ENCODE data around the gene SLC2A14. TPM values are rescaled to one million over a fixed set of nuclear protein-coding genes. Genes with fewer than 3 reads are reported as not detected.
"Not testable (repeated sequence)": the region's sequence is repeated elsewhere in the genome, so short reads cannot be mapped to it uniquely, and the experiment has no call there.

SLC2A14 gene
- total RNA-seq, 1 donor from 2014 or later: 0.05 TPM

- H3K4me3 Mint-ChIP-seq (ENCODE audit: low read depth); H3K27me3 Mint-ChIP-seq (ENCODE audit: low read depth); H3K27ac Mint-ChIP-seq; H3K36me3 Mint-ChIP-seq (ENCODE audit: low read depth); H3K9me3 Mint-ChIP-seq; DNase-seq (ENCODE audit: low spot score): not testable (repeated sequence)
- peaks cover 14% of the 10 kb centered on the region for H3K4me1 Mint-ChIP-seq (ENCODE audit: low read depth)
- intact Hi-C loops (cut with micrococcal nuclease): loop anchor here (5.0 kb wide), 2 partner anchors 55 to 215 kb away; no protein-coding TSS in a partner anchor
Measured at GRCh38 chr12:7862301-7862700, 10.4 kb downstream of the SLC2A14 start.

DNA sequence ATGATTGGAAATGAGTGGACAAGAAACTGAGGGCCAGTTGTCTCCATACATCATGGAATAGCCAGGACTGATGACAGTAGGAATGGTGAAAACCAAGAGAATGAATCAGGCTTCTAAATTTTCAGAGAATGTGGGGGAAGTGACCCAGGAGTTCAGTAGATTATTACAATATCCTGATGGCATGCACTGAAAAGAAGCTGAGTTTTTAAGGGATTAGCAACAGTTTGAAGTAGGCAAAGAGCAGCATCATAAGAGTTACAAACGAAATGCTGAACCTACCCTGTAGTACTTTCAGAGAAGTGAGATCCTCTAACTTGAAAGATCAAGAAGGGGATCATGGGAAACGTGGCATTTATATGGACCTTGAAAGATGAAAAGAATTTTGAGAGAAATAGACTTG is 13.2 kb downstream of the SLC2A14 start:
- no peak for DNase-seq (ENCODE audit: low spot score)
- Mint-ChIP-seq H3K9me3 (no peaks in the 10 kb centered on the region), H3K4me3 (ENCODE audit: low read depth) (no peak overlapping the region), H3K36me3 (ENCODE audit: low read depth) (no peaks in the 10 kb centered on the region), H3K27ac (no peak overlapping the region), H3K27me3 (ENCODE audit: low read depth) (no peaks in the 10 kb centered on the region), H3K4me1 (ENCODE audit: low read depth) (peaks cover 14% of the 10 kb centered on the region)
- intact Hi-C loops (cut with micrococcal nuclease): no loop called here

- no peak for DNase-seq (ENCODE audit: low spot score)
- Mint-ChIP-seq H3K27ac (no peak overlapping the region), H3K36me3 (ENCODE audit: low read depth) (no peaks in the 10 kb centered on the region), H3K27me3 (ENCODE audit: low read depth) (peaks cover 5% of the 10 kb centered on the region), H3K4me1 (ENCODE audit: low read depth) (peaks cover 12% of the 10 kb centered on the region), H3K9me3 (no peaks in the 10 kb centered on the region), H3K4me3 (ENCODE audit: low read depth) (no peak overlapping the region)
- intact Hi-C loops (cut with micrococcal nuclease): no loop called here
Measured at GRCh38 chr12:7857971-7858370, 14.7 kb downstream of the SLC2A14 start.

DNA sequence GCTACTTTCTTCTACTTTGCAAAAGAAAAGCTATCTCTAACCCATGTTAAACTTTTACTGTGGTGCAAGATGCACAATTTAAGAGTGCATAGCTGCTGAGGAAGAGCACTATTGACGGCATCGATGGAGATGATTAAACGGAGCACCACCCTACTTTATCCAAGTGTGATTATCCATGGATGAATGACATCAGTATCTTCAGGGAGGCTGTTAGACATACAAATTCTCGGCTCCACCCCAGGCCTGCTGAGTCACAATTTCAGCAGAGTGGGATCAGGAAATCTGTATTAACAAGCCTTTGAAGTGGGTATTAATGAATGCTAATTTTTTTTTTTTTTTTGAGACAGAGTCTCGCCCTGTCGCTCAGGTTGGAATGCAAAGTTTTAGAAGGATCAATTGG is 16.2 kb downstream of the SLC2A14 start:
- intact Hi-C loops (cut with micrococcal nuclease): no loop called here
- no peak for DNase-seq (ENCODE audit: low spot score)
- Mint-ChIP-seq H3K36me3 (ENCODE audit: low read depth) (no peaks in the 10 kb centered on the region), H3K27me3 (ENCODE audit: low read depth) (peaks cover 14% of the 10 kb centered on the region), H3K9me3 (no peaks in the 10 kb centered on the region), H3K4me3 (ENCODE audit: low read depth) (no peak overlapping the region), H3K4me1 (ENCODE audit: low read depth) (peaks cover 12% of the 10 kb centered on the region), H3K27ac (no peak overlapping the region)

- no peaks in the 10 kb centered on the region for H3K9me3 Mint-ChIP-seq
- no peak for DNase-seq (ENCODE audit: low spot score)
- peaks cover 1% of the 10 kb centered on the region for H3K4me1 Mint-ChIP-seq (ENCODE audit: low read depth)
- no peaks in the 10 kb centered on the region for H3K36me3 Mint-ChIP-seq (ENCODE audit: low read depth)
- H3K27ac Mint-ChIP-seq: no peak overlapping the region
- H3K4me3 Mint-ChIP-seq (ENCODE audit: low read depth): no peak overlapping the region
- H3K27me3 Mint-ChIP-seq (ENCODE audit: low read depth): peaks cover 15% of the 10 kb centered on the region
- intact Hi-C loops (cut with micrococcal nuclease): no loop called here
Measured at GRCh38 chr12:7853557-7853956, 19.2 kb downstream of the SLC2A14 start.

GRCh38 chr12:7851622-7852081 is 21.1 kb downstream of the SLC2A14 start:
- H3K27me3 Mint-ChIP-seq (ENCODE audit: low read depth): peaks cover 18% of the 10 kb centered on the region
- H3K4me1 Mint-ChIP-seq (ENCODE audit: low read depth); H3K27ac Mint-ChIP-seq; H3K9me3 Mint-ChIP-seq; H3K4me3 Mint-ChIP-seq (ENCODE audit: low read depth); H3K36me3 Mint-ChIP-seq (ENCODE audit: low read depth); intact Hi-C loops (cut with micrococcal nuclease); DNase-seq (ENCODE audit: low spot score): not testable (repeated sequence)

GRCh38 chr12:7850099-7850498 is 22.6 kb downstream of the SLC2A14 start:
- intact Hi-C loops (cut with micrococcal nuclease); H3K4me1 Mint-ChIP-seq (ENCODE audit: low read depth); H3K9me3 Mint-ChIP-seq; H3K27ac Mint-ChIP-seq; DNase-seq (ENCODE audit: low spot score); H3K36me3 Mint-ChIP-seq (ENCODE audit: low read depth); H3K4me3 Mint-ChIP-seq (ENCODE audit: low read depth): not testable (repeated sequence)
- H3K27me3 Mint-ChIP-seq (ENCODE audit: low read depth): peaks cover 22% of the 10 kb centered on the region

DNA sequence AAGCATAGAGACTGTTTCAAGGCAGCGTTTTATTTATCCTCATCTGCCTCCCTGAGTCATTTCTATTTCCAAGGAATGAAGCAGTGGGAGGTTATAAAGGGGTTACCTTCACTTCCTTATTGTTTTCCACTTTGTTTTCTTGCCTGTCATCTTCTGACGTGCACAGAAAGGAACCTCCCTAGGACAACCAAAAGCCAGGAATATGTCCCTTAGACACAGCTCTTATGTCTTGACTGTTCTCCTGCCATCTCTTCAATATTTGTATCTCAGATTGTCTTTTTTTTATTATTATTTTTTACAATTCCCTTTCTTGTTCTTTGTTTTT is 24.7 kb downstream of the SLC2A14 start:
- intact Hi-C loops (cut with micrococcal nuclease); DNase-seq (ENCODE audit: low spot score); H3K9me3 Mint-ChIP-seq; H3K27ac Mint-ChIP-seq; H3K4me3 Mint-ChIP-seq (ENCODE audit: low read depth); H3K4me1 Mint-ChIP-seq (ENCODE audit: low read depth); H3K36me3 Mint-ChIP-seq (ENCODE audit: low read depth): not testable (repeated sequence)
- H3K27me3 Mint-ChIP-seq (ENCODE audit: low read depth): peaks cover 23% of the 10 kb centered on the region

DNA sequence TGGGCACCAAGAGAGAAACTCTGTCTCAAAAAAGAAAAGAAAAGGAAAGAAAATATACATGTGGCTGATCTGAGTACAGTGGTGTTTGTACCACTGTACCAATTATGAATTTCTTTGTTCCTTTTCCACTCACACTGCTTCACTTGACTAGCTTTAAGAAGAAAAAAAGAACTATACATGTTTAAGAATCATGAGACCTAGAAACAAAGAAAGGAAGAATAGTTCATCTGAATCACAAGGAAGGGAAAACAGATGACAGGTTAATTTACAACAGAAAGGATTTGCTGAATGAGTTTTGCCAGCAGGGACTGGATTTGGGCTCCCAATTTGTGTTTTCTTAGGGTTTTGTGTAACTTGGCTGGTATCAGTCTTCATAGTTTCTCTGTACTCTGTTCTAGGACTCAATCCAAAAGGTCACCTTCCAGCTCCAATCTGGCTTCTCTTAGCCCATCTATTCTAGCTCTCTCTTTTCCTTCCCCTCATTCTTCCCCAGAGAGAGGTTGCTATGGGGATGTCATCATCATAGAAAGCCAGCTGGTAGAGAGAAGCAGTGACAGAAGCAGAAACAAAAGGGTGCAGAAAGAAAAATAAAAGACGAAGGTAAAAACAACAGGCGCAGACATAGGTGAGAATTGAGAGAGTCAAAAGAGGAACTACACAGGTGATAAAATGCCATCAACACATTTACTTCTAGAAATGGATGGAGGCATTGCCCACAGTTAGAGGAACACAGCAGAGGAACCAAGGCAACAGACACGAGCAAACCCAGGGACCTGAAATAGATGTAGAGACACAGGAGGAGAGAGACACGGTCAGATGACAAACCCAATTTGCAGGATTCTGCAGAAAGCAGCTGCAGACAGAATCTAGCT is 25.3 kb downstream of the SLC2A14 start:
- H3K27ac Mint-ChIP-seq; H3K9me3 Mint-ChIP-seq; H3K4me3 Mint-ChIP-seq (ENCODE audit: low read depth); H3K4me1 Mint-ChIP-seq (ENCODE audit: low read depth); intact Hi-C loops (cut with micrococcal nuclease); DNase-seq (ENCODE audit: low spot score); H3K36me3 Mint-ChIP-seq (ENCODE audit: low read depth): not testable (repeated sequence)
- peaks cover 20% of the 10 kb centered on the region for H3K27me3 Mint-ChIP-seq (ENCODE audit: low read depth)

DNA sequence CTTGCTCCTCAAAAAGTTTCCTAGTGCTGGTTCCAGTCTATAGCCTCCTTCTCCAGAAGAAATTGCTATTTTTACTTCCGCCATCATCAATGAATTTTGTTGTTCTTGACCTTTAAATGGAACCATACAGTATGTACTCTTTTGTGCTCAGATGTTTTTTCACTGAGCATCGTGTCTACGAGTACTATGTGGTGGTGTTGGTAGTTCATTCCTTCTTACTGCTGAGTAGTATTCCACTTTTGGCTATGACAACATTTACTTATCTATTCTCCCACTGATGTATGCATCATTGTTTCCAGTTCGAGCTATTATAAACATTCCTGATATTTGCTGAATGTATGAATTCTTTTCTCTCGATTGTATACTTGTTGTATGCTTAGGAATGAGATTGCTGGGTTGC is 28.6 kb downstream of the SLC2A14 start:
- intact Hi-C loops (cut with micrococcal nuclease): no loop called here
- no peaks in the 10 kb centered on the region for H3K36me3 Mint-ChIP-seq (ENCODE audit: low read depth)
- H3K4me3 Mint-ChIP-seq (ENCODE audit: low read depth): no peak overlapping the region

DNA sequence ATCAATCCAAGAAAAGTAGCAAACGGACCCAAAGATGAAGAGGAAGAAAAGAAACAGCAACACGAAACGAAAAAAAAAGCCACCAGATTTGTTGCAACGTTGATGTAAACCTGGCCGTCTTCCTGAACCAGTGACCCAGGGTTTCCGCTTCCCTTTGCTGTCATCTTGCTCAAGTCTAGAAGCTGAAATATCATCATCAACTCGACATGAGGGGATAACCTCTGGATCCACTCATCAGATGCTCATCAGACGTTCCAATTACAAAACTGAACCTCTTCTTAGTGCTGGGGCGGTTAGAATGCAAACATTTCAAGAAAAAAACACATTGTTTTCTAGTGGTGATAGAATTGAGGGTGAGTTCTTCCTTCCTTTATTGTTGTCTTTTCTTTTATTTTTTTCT is 29.1 kb downstream of the SLC2A14 start:
- intact Hi-C loops (cut with micrococcal nuclease); H3K4me1 Mint-ChIP-seq (ENCODE audit: low read depth); DNase-seq (ENCODE audit: low spot score); H3K36me3 Mint-ChIP-seq (ENCODE audit: low read depth); H3K9me3 Mint-ChIP-seq: not testable (repeated sequence)
- Mint-ChIP-seq H3K4me3 (ENCODE audit: low read depth) (peak overlapping the region; percentile 42), H3K27ac (peak overlapping the region; percentile 71), H3K27me3 (ENCODE audit: low read depth) (peaks cover 17% of the 10 kb centered on the region)

More for the DNA sequence above, 28.6 kb downstream of the SLC2A14 start:
- H3K4me1 Mint-ChIP-seq (ENCODE audit: low read depth): peaks cover 9% of the 10 kb centered on the region
- no peak for DNase-seq (ENCODE audit: low spot score)
- no peak overlapping the region for H3K27ac Mint-ChIP-seq
- peaks cover 17% of the 10 kb centered on the region for H3K27me3 Mint-ChIP-seq (ENCODE audit: low read depth)
- H3K9me3 Mint-ChIP-seq: no peaks in the 10 kb centered on the region

DNA sequence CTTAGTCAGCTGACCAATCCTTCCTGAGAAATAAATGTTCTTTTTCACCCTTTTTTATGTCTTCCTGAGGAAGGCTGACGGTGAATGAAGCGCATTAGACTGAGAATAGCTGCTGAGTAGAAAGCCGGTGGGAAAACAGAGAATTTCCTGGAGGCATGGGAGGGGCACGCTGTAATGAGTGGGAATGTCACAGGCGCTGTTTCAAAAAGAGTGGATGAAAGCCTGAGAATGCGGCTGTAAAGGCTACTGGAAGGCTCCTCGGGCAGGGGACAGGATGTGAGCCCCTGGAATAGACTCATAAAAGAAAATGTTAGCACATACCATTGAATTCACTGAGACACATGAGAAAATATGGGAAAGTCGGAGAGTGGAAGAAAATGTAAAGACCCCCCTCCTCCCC is 29.6 kb downstream of the SLC2A14 start:
- H3K4me1 Mint-ChIP-seq (ENCODE audit: low read depth); H3K27ac Mint-ChIP-seq; H3K4me3 Mint-ChIP-seq (ENCODE audit: low read depth); H3K36me3 Mint-ChIP-seq (ENCODE audit: low read depth); intact Hi-C loops (cut with micrococcal nuclease); DNase-seq (ENCODE audit: low spot score); H3K9me3 Mint-ChIP-seq: not testable (repeated sequence)
- peaks cover 17% of the 10 kb centered on the region for H3K27me3 Mint-ChIP-seq (ENCODE audit: low read depth)

DNA sequence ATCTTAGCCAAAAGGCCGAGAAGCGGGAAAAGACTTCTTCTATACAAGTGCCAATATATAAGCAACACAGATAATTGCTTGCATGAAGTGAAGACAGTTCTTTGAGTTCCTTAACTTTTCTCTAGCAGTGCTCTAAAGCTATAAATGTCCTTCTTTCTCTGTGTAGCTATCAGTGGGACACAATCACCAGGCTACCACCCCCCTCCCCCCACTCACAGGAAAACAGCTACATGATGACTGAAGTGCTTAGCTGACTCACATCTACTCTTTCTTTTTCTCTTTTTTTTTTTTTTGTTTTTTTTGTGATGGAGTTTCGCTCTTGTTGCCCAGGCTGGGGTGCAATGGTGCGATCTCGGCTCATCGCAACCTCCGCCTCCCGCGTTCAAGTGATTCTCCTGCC is 30.3 kb downstream of the SLC2A14 start:
- H3K27ac Mint-ChIP-seq; H3K4me3 Mint-ChIP-seq (ENCODE audit: low read depth); DNase-seq (ENCODE audit: low spot score); H3K9me3 Mint-ChIP-seq; intact Hi-C loops (cut with micrococcal nuclease); H3K4me1 Mint-ChIP-seq (ENCODE audit: low read depth); H3K36me3 Mint-ChIP-seq (ENCODE audit: low read depth): not testable (repeated sequence)
- peaks cover 14% of the 10 kb centered on the region for H3K27me3 Mint-ChIP-seq (ENCODE audit: low read depth)
